PC-9 (cell line): ENCODE results near the gene WNK1.

Source experiments
- CTCF ChIP-seq: fragments of 200-600 bp; sonication (generic); conservative IDR thresholded peaks from 2 replicates; pipeline ENCODE4 v1.6.1; 2017; ENCODE audit warnings: mixed run types, antibody characterized with exemption, mild to moderate bottlenecking, moderate library complexity
- EZH2 ChIP-seq: fragments of 200-600 bp; sonication (generic); IDR thresholded peaks from 2 replicates; pipeline ENCODE4 v1.8.0; 2017; ENCODE audit warnings: antibody characterized with exemption, low read depth

- TF ChIP-seq CTCF, result no peak
- no peak for TF ChIP-seq EZH2
These were observed 186.4 kb downstream of the WNK1 start for GRCh38 chr12:938810-939209.
